Activated T-helper 1 cell treated with Interleukin-2 at 50 U/mL for 16 hours (primary cell): Measurements from ENCODE around the gene TSPAN16.

Source experiments
- DNase-seq: peaks from one replicate; pipeline ENCODE4 v3.0.0-alpha.2; 2020; ENCODE audit warnings: low read depth

Gene TSPAN16

GRCh38 chr19:11268783-11269267 is 27.1 kb upstream of the TSPAN16 start:
- DNase-seq, result no peak

GRCh38 chr19:11269408-11269807 is 26.6 kb upstream of the TSPAN16 start:
- DNase-seq, result no peak

GRCh38 chr19:11273296-11273695 is 22.7 kb upstream of the TSPAN16 start:
- no peak for DNase-seq

GRCh38 chr19:11273989-11274388 is 22.0 kb upstream of the TSPAN16 start:
- no peak for DNase-seq

- DNase-seq, result no peak
These were observed 21.4 kb upstream of the TSPAN16 start for GRCh38 chr19:11274533-11275086.

- no peak for DNase-seq
These were observed 17.3 kb upstream of the TSPAN16 start for GRCh38 chr19:11278670-11279069.

GRCh38 chr19:11279505-11280236 is 16.3 kb upstream of the TSPAN16 start:
- peak; percentile 12 for DNase-seq

GRCh38 chr19:11281356-11282049 is 14.5 kb upstream of the TSPAN16 start:
- DNase-seq, result no peak

GRCh38 chr19:11284515-11284914 is 11.4 kb upstream of the TSPAN16 start:
- DNase-seq, result no peak

GRCh38 chr19:11286312-11286974 is 9.5 kb upstream of the TSPAN16 start:
- DNase-seq, result no peak

- no peak for DNase-seq
These were observed 7.6 kb upstream of the TSPAN16 start for GRCh38 chr19:11288349-11288748.

GRCh38 chr19:11290256-11290655 is 5.7 kb upstream of the TSPAN16 start:
- no peak for DNase-seq

- no peak for DNase-seq
These were observed 4.5 kb upstream of the TSPAN16 start for GRCh38 chr19:11291415-11291814.

GRCh38 chr19:11291991-11292390 is 4.0 kb upstream of the TSPAN16 start:
- DNase-seq, result no peak

- peak; percentile 65 for DNase-seq
These were observed 2.2 kb upstream of the TSPAN16 start for GRCh38 chr19:11293433-11294389.

- no peak for DNase-seq
These were observed 780 bp upstream of the TSPAN16 start for GRCh38 chr19:11295180-11295579.

- DNase-seq, result no peak
These were observed 304 bp downstream of the TSPAN16 start for GRCh38 chr19:11296264-11296663.

- DNase-seq, result no peak
These were observed 4.2 kb downstream of the TSPAN16 start for GRCh38 chr19:11299946-11300810.

- DNase-seq, result no peak
These were observed 4.8 kb downstream of the TSPAN16 start for GRCh38 chr19:11300811-11301120.

GRCh38 chr19:11304936-11305335 is 9.0 kb downstream of the TSPAN16 start:
- DNase-seq, result no peak

GRCh38 chr19:11306337-11306736 is 10.4 kb downstream of the TSPAN16 start:
- no peak for DNase-seq
